Esophagus muscularis mucosa (tissue), 4 donors: ENCODE results near the gene NDUFB7. TPM values are rescaled to one million over a fixed set of nuclear protein-coding genes. Genes with fewer than 3 reads are reported as not detected.
"Not testable (repeated sequence)": the region's sequence is repeated elsewhere in the genome, so short reads cannot be mapped to it uniquely, and the experiment has no call there.

ENCODE experiments used
- DNase-seq: peaks from one replicate; pipeline ENCODE4 v3.0.0-alpha.2; 2017; ENCODE audit errors: extremely low spot score
- H3K27ac ChIP-seq, 4 donors: fragments of 200-600 bp; sonication (generic); replicated peaks in 1 of 4; 1 replicate in 3 of 4; 2 replicates in 1 of 4; pipeline ENCODE4 v1.5.1; 2016 to 2019; ENCODE audit warnings: mild to moderate bottlenecking in 1 of 4
- H3K27me3 ChIP-seq, 4 donors: fragments of 200-600 bp; sonication (generic); one replicate each; pipeline versions ENCODE4 v1.5.1 to v1.6.0; 2016 to 2019
- H3K36me3 ChIP-seq, 4 donors: fragments of 200-600 bp; sonication (generic); one replicate each; pipeline ENCODE4 v1.5.1; 2016 to 2019
- H3K4me1 ChIP-seq, 4 donors: fragments of 200-600 bp; sonication (generic); one replicate each; pipeline ENCODE4 v1.5.1; 2016 to 2019
- H3K4me3 ChIP-seq, 4 donors: fragments of 200-600 bp; sonication (generic); 1 replicate in 2 of 4; 2 replicates in 2 of 4; pipeline ENCODE4 v1.5.1; 2016 to 2019; ENCODE audit warnings: mild to moderate bottlenecking in 4 of 4, moderate library complexity in 1 of 4
- H3K9me3 ChIP-seq, 4 donors: fragments of 200-600 bp; sonication (generic); 1 replicate in 3 of 4; 2 replicates in 1 of 4; pipeline ENCODE4 v1.5.1; 2016 to 2019
- CTCF ChIP-seq, 3 experiments: fragments of 200-600 bp in 2 of 3; fragments of 450-650 bp in 1 of 3; sonication (generic) in 2 of 3; IDR thresholded peaks; one replicate each; pipeline ENCODE4 v1.5.1; 2017 to 2019; ENCODE audit warnings: antibody characterized with exemption in 3 of 3, mild to moderate bottlenecking in 2 of 3, moderate library complexity in 1 of 3
- EP300 ChIP-seq: sonication (generic); formaldehyde crosslinking; IDR thresholded peaks from one replicate; pipeline ENCODE4 v1.6.1; 2017; ENCODE audit warnings: antibody characterized with exemption
- POLR2A ChIP-seq: fragments of 450-650 bp; IDR thresholded peaks from one replicate; pipeline ENCODE4 v1.6.1; 2017; ENCODE audit warnings: antibody characterized with exemption, moderate library complexity, mild to moderate bottlenecking, low read depth
- POLR2AphosphoS5 ChIP-seq, 2 donors: sonication (generic); formaldehyde crosslinking; IDR thresholded peaks; one replicate each; pipeline ENCODE4 v1.6.1; 2017; ENCODE audit warnings: antibody characterized with exemption in 2 of 2
- WGBS: methylation state at CpG from one replicate; pipeline ENCODE4 v1.1.5; 2018; 5-methylcytosine and 5-hydroxymethylcytosine counted together
- intact Hi-C: fragments of 100-400 bp; cut with DNase I; formaldehyde crosslinking; loops from one replicate; pipeline ENCODE4 v1.15.1; 2023
- total RNA-seq, 4 donors: library from RNA; depleted of rRNA; stranded (reverse); fragments of >200 nt; gene quantifications; one replicate each; pipeline versions ENCODE4 v1.1.0 to v1.2.1, GENCODE V29; 2016

NDUFB7 gene
- total RNA-seq, 4 donors from 2014 or later, result 297 to 522 (median 319) TPM

GRCh38 chr19:14545716-14546082 lies 26.2 kb downstream of the NDUFB7 start:
- intact Hi-C loops, result no loop called here
- no peak overlapping the region for H3K4me3 ChIP-seq
- H3K4me1 ChIP-seq, result peaks cover 16 to 24% (median 22%) of the 10 kb centered on the region in 4 donors
- DNase-seq, result no peak
- H3K9me3 ChIP-seq, result no peaks in the 10 kb centered on the region
- TF ChIP-seq POLR2AphosphoS5 (IDR thresholded peaks at IDR 0.05) (no peak), CTCF (IDR thresholded peaks at IDR 0.05) (no peak), EP300 (no peak), POLR2A (no peak)
- H3K27me3 ChIP-seq, result no peaks in the 10 kb centered on the region
- peaks cover 0 to 24% (median 2%) of the 10 kb centered on the region in 4 donors for H3K36me3 ChIP-seq
- 85% methylated on average over 8 of the region's 9 CpGs for WGBS
- no peak overlapping the region for H3K27ac ChIP-seq

GRCh38 chr19:14544977-14545715 lies 26.7 kb downstream of the NDUFB7 start:
- H3K9me3 ChIP-seq, result no peaks in the 10 kb centered on the region
- DNase-seq, result no peak
- H3K36me3 ChIP-seq, result peaks cover 0 to 19% (median 2%) of the 10 kb centered on the region in 4 donors
- H3K27ac ChIP-seq, result no peak overlapping the region
- H3K4me3 ChIP-seq, result no peak overlapping the region
- WGBS, result 77% methylated on average over 21 of the region's 21 CpGs
- intact Hi-C loops, result no loop called here
- TF ChIP-seq EP300, result no peak
- no peak for TF ChIP-seq POLR2A
- TF ChIP-seq POLR2AphosphoS5 (IDR thresholded peaks at IDR 0.05), result no peak
- TF ChIP-seq CTCF (IDR thresholded peaks at IDR 0.05), result no peak
- no peaks in the 10 kb centered on the region for H3K27me3 ChIP-seq
- peaks cover 16 to 24% (median 20%) of the 10 kb centered on the region in 4 donors for H3K4me1 ChIP-seq

- TF ChIP-seq EP300 (no peak), POLR2AphosphoS5 (IDR thresholded peaks at IDR 0.05) (no peak), CTCF (IDR thresholded peaks at IDR 0.05) (no peak), POLR2A (no peak)
- Histone ChIP-seq H3K4me3 (no peak overlapping the region), H3K27me3 (no peaks in the 10 kb centered on the region), H3K36me3 (peaks cover 0 to 13% (median 0%) of the 10 kb centered on the region in 4 donors), H3K27ac (no peak overlapping the region), H3K9me3 (no peaks in the 10 kb centered on the region), H3K4me1 (peaks cover 14 to 24% (median 19%) of the 10 kb centered on the region in 4 donors)
- 84% methylated on average over 5 of the region's 5 CpGs for WGBS
- DNase-seq, result no peak
- intact Hi-C loops, result no loop called here
These were observed 27.8 kb downstream of the NDUFB7 start for GRCh38 chr19:14544047-14544446.

GRCh38 chr19:14542711-14543328 lies 29.0 kb downstream of the NDUFB7 start:
- TF ChIP-seq CTCF (IDR thresholded peaks at IDR 0.05), result no peak
- no peak for TF ChIP-seq POLR2AphosphoS5 (IDR thresholded peaks at IDR 0.05)
- intact Hi-C loops, result no loop called here

GRCh38 chr19:14541979-14542378 lies 29.9 kb downstream of the NDUFB7 start:
- intact Hi-C loops, DNase-seq, H3K27ac ChIP-seq, H3K9me3 ChIP-seq, H3K4me3 ChIP-seq, H3K36me3 ChIP-seq, H3K27me3 ChIP-seq: not testable (repeated sequence)
- H3K4me1 ChIP-seq, result peaks cover 14 to 32% (median 26%) of the 10 kb centered on the region in 4 donors
- 93% methylated on average over 5 of the region's 5 CpGs for WGBS

More at GRCh38 chr19:14542711-14543328, 29.0 kb downstream of the NDUFB7 start:
- Histone ChIP-seq H3K9me3 (no peaks in the 10 kb centered on the region), H3K4me1 (peaks cover 14 to 24% (median 20%) of the 10 kb centered on the region in 4 donors), H3K4me3 (no peak overlapping the region), H3K27me3 (no peaks in the 10 kb centered on the region), H3K27ac (no peak overlapping the region), H3K36me3 (peaks cover 0 to 5% (median 0%) of the 10 kb centered on the region in 4 donors)
- 56% methylated on average over 7 of the region's 7 CpGs for WGBS
- no peak for DNase-seq
